ENCODE results near the gene GCAT.

GCAT gene

GRCh38 chr22:37842015-37842793 is 34.5 kb downstream of the GCAT start:
- DNase-seq (ENCODE audit: low read depth, low spot score): no peak

GRCh38 chr22:37843741-37844089 is 36.0 kb downstream of the GCAT start:
- no peak for DNase-seq (ENCODE audit: low read depth, low spot score)

- DNase-seq (ENCODE audit: low read depth, low spot score): no peak
Measured at GRCh38 chr22:37844904-37845329, 37.2 kb downstream of the GCAT start.

GRCh38 chr22:37846433-37846832 is 38.7 kb downstream of the GCAT start:
- DNase-seq (ENCODE audit: low read depth, low spot score): no peak

- no peak for DNase-seq (ENCODE audit: low read depth, low spot score)
Measured at GRCh38 chr22:37848587-37849088, 40.9 kb downstream of the GCAT start.

GRCh38 chr22:37849089-37849751 is 41.5 kb downstream of the GCAT start, which contains the start of gene EIF3L:
Gene EIF3L (plus strand): TSS chr22:37849419. CDS start chr22:37849450, 31 bp downstream.
- peak; percentile 76 for DNase-seq (ENCODE audit: low read depth, low spot score)

GRCh38 chr22:37850801-37851200 is 43.1 kb downstream of the GCAT start:
- no peak for DNase-seq (ENCODE audit: low read depth, low spot score)

GRCh38 chr22:37852418-37852817 is 44.7 kb downstream of the GCAT start:
- no peak for DNase-seq (ENCODE audit: low read depth, low spot score)

- DNase-seq (ENCODE audit: low read depth, low spot score): no peak
Measured at GRCh38 chr22:37854946-37855345, 47.2 kb downstream of the GCAT start.

GRCh38 chr22:37855462-37855861 is 47.7 kb downstream of the GCAT start:
- DNase-seq (ENCODE audit: low read depth, low spot score): no peak

GRCh38 chr22:37860796-37861421 is 53.2 kb downstream of the GCAT start:
- no peak for DNase-seq (ENCODE audit: low read depth, low spot score)

GRCh38 chr22:37862570-37863325 is 55.0 kb downstream of the GCAT start:
- no peak for DNase-seq (ENCODE audit: low read depth, low spot score)

- no peak for DNase-seq (ENCODE audit: low read depth, low spot score)
Measured at GRCh38 chr22:37865510-37865909, 57.8 kb downstream of the GCAT start.

Measured in activated naive CD8-positive, alpha-beta T cell treated with anti-CD3 and anti-CD28 coated beads, Interleukin-2, amount 50 U/mL, for 16 hours (primary cell).